Choroid plexus epithelial cell (primary cell): ENCODE measurements around the gene GSK3A.

Source experiments
- DNase-seq: peaks from one replicate; pipeline ENCODE4 v3.0.0-alpha.2; 2010; ENCODE audit warnings: low read depth
- H3K4me3 ChIP-seq: 2 replicates; pipeline ENCODE4 v1.5.1; 2011; ENCODE audit warnings: low read depth, mild to moderate bottlenecking, control low read depth, low read length, moderate library complexity
- TF ChIP-seq, protein P1 (sequence below): conservative IDR thresholded peaks from 2 replicates; pipeline ENCODE4 v1.5.1; 2011; ENCODE audit warnings: low read depth, mild to moderate bottlenecking, control low read depth, inconsistent platforms, low read length, moderate library complexity

The GSK3A gene

DNA sequence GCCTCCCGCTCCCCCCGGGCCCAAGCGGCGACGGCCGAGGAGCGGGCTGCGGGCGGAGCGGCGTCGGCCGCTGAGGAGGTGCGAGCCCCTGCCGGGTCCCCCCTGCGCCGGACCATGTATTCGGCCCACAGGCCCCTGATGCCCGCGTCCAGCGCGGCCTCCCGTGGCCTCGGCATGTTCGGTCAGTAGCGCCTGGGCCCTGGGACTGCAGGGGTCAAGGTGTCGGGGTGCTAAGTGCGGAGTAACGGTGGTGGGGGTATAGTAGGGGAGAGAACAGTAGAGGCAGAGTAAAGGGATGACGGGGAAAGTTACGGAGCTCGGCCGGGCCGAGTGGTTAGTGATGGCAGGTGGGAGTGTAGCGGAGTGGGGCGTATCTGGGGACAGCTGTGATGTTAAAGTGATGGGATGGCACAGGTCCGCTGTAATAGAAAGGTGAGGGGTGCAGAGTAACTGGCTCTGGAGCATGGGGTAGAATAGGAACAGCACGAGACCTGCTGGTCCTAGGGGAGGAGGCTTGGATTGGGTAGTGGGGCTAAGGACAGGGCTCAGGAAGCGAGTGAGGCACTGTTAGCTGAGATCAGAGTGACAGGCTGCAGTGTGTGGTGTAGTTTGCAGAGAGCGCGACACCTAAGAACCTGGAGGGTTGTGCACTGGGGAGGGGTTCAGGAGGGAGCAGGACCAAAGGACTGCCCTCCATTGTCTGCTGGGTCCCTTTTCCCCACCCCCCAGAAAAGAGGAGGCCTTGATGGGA is 42.4 kb upstream of the GSK3A start:
- TF ChIP-seq, protein P1, sequence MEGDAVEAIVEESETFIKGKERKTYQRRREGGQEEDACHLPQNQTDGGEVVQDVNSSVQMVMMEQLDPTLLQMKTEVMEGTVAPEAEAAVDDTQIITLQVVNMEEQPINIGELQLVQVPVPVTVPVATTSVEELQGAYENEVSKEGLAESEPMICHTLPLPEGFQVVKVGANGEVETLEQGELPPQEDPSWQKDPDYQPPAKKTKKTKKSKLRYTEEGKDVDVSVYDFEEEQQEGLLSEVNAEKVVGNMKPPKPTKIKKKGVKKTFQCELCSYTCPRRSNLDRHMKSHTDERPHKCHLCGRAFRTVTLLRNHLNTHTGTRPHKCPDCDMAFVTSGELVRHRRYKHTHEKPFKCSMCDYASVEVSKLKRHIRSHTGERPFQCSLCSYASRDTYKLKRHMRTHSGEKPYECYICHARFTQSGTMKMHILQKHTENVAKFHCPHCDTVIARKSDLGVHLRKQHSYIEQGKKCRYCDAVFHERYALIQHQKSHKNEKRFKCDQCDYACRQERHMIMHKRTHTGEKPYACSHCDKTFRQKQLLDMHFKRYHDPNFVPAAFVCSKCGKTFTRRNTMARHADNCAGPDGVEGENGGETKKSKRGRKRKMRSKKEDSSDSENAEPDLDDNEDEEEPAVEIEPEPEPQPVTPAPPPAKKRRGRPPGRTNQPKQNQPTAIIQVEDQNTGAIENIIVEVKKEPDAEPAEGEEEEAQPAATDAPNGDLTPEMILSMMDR, result no peak
- H3K4me3 ChIP-seq, result peak overlapping the region; percentile 72
- no peak for DNase-seq

DNA sequence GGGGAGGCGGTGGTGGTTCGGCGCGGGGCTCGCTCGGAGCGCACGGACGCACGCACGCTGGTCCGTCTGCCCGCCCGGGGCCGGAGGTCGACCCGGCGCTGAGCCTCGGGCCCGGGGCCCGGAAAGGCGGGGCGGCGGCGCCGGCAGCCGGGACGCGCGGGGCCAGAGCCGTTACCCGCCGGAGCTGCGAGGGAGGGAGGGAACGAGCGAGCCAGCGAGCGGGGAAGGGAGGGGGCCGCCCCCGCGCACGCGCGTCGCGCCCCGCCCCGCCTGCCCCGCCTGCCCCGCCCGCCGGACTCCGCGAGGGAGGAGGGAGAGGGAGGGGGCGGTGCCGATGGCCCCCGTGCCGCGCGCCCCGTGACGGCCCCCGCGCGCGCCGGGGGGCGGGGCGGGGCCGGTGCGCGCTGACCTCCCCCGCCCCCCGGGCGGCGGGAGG is 41.7 kb upstream of the GSK3A start:
- DNase-seq, result peak; percentile 78
- H3K4me3 ChIP-seq, result peak overlapping the region; percentile 72
- TF ChIP-seq, protein P1, result no peak

DNA sequence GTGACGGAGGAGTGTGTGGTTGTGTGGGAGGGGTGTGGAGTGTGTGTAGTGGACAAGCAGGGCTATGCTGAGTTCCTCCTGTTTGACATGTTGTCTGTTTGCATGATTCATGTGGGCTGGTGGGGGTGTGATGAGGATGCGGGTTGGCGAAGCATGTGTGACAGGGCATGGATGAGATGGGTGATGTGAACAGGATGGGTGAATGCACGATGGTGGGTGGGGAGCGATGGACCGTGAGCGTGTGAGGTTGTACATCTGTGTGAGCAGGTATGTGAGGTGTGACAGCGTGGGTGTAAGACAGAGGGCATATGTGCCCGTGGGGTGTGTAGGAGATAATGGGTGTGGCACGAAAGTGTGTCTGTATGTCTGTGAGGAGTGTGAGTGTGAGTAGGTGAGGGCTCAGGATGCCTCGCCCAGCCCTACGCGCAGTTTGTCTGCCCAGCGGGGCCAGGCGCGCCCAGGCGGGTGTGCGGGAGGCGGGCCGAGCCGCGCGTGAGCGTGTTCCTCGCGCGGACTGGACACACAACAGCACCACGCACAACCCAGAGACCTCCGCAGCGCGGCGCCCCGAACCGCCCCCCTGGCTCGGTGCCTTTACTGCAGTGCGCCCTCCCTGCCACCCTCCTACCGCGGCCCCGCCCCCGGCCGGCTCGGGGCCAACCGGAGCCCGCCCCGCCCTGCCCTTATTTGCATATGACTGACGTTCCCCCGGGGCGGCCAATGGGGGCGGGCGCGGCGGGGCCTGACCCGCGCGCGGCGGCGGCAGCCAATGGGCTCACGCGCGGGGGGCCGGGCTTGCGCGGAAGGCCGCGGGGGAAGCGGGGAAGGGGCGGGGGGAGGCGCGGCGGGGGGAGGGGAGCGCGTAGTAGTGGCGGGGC is 41.0 kb upstream of the GSK3A start:
- peak overlapping the region; percentile 72 for H3K4me3 ChIP-seq
- TF ChIP-seq, protein P1, result no peak
- peak; percentile 92 for DNase-seq

DNA sequence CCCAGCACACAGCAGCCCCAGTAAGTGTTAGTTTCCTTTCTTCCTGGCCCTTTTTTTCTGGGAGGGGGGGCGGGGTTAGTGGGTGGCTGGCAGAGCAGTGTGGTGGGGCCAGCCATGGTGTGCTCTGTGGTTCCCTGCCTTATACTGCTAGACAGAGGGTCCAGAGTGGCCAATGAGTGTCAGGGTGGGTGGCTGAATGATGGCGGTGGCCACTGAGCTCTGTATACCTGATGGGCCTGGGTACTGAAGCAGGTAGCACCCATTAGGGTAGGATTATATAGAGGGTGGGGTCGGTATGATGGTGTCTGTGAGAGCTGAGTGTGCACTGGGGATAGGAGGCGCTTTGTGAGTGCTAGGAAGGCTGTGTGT is 40.4 kb upstream of the GSK3A start:
- H3K4me3 ChIP-seq, result no peak overlapping the region
- TF ChIP-seq, protein P1, result no peak
- no peak for DNase-seq

DNA sequence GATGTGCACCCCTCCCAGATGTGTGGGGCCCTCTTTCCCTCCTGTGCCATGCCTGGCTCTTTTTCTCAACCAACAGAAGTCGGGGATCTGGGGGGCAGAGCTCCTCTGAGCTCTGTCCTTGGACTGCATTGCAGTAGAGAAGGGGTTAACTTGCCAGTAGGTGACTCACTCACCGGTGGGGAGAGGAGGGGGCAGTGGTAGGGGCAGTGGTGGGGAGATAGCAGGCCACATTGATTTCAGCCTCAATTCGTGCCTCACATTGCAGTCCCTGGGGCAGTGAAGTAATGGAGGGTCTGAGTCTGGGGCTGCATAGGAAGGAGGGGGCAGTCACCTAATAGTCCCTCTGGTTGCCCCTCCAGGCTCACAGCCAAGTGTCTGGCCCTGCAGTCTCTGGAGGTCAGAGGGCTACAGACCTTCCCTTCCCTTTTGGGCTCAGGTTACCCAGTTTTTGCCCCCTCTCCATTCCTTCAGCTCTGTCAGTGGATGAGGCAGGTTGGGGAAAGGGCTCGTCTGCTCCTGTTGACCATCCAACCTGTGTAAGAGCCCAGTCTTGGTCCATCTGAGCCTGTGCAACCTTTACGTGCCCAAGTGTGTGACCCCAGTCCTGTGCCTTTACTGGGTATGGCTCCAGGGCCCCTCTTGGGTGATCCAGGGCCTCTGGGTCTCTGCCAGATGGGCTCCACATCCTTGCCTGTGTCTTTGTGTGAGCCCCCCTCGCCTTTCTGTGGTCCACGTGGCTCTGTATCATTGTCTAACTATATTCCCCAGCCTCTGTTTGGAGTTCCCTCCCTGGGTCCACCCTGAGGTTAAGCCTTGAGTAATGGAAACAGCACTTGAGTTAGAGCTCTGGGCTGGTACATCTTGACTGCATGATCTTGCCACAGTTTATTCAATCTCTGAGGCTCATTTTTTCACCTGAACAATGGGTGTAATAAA is 39.7 kb upstream of the GSK3A start:
- peak overlapping the region; percentile 28 for H3K4me3 ChIP-seq
- DNase-seq, result peak; percentile 59
- TF ChIP-seq, protein P1, result no peak

DNA sequence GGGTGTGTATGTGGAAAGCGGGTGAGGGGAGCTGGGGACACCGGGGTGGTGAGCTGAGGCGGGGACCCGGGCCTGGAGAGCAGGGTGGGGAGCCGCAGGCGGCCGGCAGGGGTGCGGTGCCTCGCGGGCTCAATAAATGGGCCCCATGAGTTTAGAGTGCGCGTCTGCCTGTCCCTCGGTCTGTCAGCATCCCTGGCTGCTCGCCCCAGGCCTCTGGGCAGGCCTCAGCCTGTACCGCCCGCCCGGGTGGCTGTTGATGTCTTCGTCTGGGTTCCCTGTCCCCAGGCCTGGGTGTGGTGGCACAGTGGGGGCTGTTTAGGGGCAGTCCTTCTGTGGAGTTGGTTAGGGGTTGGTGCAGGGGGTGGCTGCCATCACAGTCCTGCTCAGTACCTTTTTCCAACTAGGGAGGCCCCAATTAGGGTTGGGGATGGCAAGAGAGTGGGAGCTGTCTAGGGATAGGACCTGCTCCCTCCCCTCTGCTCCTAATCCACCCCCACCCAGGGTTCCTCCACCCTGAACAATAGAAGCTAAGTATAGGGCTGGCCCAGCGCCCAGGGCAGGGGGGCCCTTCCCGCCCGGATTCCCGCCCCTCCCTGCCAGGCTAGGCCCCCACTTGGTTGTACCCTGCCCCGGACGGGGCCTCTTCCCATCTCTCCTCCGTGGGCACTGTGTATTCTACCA is 38.9 kb upstream of the GSK3A start:
- TF ChIP-seq, protein P1, result peak; percentile 14
- peak overlapping the region; percentile 79 for H3K4me3 ChIP-seq
- DNase-seq, result no peak
